IPS DF 4.7 (cell line): ENCODE results near the gene PPFIBP2.

Experiments
- DNase-seq: peaks from one replicate; pipeline ENCODE4 v3.0.0-alpha.2; 2013; ENCODE audit warnings: low spot score; ENCODE audit errors: extremely low read depth

PPFIBP2 gene

GRCh38 chr11:7548659-7549274 is 35.0 kb downstream of the PPFIBP2 start:
- peak; percentile 44 for DNase-seq

- DNase-seq = no peak
These were observed 35.9 kb downstream of the PPFIBP2 start for GRCh38 chr11:7549681-7550080.

- no peak for DNase-seq
These were observed 37.8 kb downstream of the PPFIBP2 start for GRCh38 chr11:7551571-7551970.

GRCh38 chr11:7552666-7553065 is 38.9 kb downstream of the PPFIBP2 start:
- DNase-seq = no peak

- no peak for DNase-seq
These were observed 41.4 kb downstream of the PPFIBP2 start for GRCh38 chr11:7555052-7555699.

GRCh38 chr11:7558046-7558445 is 44.2 kb downstream of the PPFIBP2 start:
- DNase-seq = no peak

GRCh38 chr11:7559398-7560283 is 45.8 kb downstream of the PPFIBP2 start:
- DNase-seq = no peak

GRCh38 chr11:7561562-7561961 is 47.8 kb downstream of the PPFIBP2 start:
- DNase-seq = no peak

- DNase-seq = no peak
These were observed 49.5 kb downstream of the PPFIBP2 start for GRCh38 chr11:7563281-7563680.

- DNase-seq = no peak
These were observed 51.0 kb downstream of the PPFIBP2 start for GRCh38 chr11:7564803-7565202.

GRCh38 chr11:7567311-7567710 is 53.5 kb downstream of the PPFIBP2 start:
- DNase-seq = no peak

- no peak for DNase-seq
These were observed 55.2 kb downstream of the PPFIBP2 start for GRCh38 chr11:7569044-7569443.

- DNase-seq = no peak
These were observed 56.4 kb downstream of the PPFIBP2 start for GRCh38 chr11:7570241-7570640.

- no peak for DNase-seq
These were observed 57.2 kb downstream of the PPFIBP2 start for GRCh38 chr11:7570938-7571521.

GRCh38 chr11:7571640-7572000 is 57.8 kb downstream of the PPFIBP2 start:
- no peak for DNase-seq

GRCh38 chr11:7572001-7572712 is 58.4 kb downstream of the PPFIBP2 start:
- DNase-seq = no peak

GRCh38 chr11:7573193-7573557 is 59.4 kb downstream of the PPFIBP2 start:
- no peak for DNase-seq

GRCh38 chr11:7573558-7574296 is 59.9 kb downstream of the PPFIBP2 start:
- DNase-seq = no peak

GRCh38 chr11:7574491-7575130 is 60.8 kb downstream of the PPFIBP2 start:
- DNase-seq = no peak
